ENCODE results near the gene RFC5.

DNA sequence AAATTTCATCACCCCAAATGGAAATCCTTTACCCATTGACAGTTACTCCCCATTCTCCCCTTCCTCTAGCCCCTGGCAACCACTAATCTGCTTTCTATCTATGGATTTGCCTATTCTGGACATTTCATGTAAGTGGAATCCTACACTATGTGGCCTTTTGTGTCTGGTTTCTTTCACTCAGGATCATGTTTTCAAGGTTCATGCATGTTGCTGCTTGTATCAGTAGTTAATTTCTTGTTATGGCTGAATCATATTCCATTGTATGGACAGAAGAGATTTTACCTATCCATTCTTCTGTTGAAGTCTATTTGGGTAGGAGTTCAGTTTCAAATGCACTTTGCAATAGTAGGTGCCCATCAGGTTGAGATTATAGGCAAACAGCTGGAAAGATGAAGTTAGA, 1.4 kb downstream of the RFC5 start:
- TF ChIP-seq, protein P1, sequence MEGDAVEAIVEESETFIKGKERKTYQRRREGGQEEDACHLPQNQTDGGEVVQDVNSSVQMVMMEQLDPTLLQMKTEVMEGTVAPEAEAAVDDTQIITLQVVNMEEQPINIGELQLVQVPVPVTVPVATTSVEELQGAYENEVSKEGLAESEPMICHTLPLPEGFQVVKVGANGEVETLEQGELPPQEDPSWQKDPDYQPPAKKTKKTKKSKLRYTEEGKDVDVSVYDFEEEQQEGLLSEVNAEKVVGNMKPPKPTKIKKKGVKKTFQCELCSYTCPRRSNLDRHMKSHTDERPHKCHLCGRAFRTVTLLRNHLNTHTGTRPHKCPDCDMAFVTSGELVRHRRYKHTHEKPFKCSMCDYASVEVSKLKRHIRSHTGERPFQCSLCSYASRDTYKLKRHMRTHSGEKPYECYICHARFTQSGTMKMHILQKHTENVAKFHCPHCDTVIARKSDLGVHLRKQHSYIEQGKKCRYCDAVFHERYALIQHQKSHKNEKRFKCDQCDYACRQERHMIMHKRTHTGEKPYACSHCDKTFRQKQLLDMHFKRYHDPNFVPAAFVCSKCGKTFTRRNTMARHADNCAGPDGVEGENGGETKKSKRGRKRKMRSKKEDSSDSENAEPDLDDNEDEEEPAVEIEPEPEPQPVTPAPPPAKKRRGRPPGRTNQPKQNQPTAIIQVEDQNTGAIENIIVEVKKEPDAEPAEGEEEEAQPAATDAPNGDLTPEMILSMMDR (IDR thresholded peaks at IDR 0.05; ENCODE audit: insufficient read depth, low read length), result no peak
- TF ChIP-seq, protein P2, sequence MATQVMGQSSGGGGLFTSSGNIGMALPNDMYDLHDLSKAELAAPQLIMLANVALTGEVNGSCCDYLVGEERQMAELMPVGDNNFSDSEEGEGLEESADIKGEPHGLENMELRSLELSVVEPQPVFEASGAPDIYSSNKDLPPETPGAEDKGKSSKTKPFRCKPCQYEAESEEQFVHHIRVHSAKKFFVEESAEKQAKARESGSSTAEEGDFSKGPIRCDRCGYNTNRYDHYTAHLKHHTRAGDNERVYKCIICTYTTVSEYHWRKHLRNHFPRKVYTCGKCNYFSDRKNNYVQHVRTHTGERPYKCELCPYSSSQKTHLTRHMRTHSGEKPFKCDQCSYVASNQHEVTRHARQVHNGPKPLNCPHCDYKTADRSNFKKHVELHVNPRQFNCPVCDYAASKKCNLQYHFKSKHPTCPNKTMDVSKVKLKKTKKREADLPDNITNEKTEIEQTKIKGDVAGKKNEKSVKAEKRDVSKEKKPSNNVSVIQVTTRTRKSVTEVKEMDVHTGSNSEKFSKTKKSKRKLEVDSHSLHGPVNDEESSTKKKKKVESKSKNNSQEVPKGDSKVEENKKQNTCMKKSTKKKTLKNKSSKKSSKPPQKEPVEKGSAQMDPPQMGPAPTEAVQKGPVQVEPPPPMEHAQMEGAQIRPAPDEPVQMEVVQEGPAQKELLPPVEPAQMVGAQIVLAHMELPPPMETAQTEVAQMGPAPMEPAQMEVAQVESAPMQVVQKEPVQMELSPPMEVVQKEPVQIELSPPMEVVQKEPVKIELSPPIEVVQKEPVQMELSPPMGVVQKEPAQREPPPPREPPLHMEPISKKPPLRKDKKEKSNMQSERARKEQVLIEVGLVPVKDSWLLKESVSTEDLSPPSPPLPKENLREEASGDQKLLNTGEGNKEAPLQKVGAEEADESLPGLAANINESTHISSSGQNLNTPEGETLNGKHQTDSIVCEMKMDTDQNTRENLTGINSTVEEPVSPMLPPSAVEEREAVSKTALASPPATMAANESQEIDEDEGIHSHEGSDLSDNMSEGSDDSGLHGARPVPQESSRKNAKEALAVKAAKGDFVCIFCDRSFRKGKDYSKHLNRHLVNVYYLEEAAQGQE (IDR thresholded peaks at IDR 0.05; ENCODE audit: insufficient replicate concordance, low read depth), result no peak
- TF ChIP-seq POLR2AphosphoS5 (IDR thresholded peaks at IDR 0.05; ENCODE audit: low read depth), result no peak

Data from HL-60 (cell line).